ENCODE measurements around the gene BCL2L15. TPM values are rescaled to one million over a fixed set of nuclear protein-coding genes. Genes with fewer than 3 reads are reported as not detected.

The BCL2L15 gene
- total and polyA plus RNA-seq, 2 donors (not counting 3 experiments of a cell fraction or from before 2014, with no cell fraction given), result 0.28 to 0.29 TPM

- no peak overlapping the region for H3K9ac ChIP-seq (replicated peaks; ENCODE audit: extremely low read depth, insufficient read depth, low read length)
- peak overlapping the region; percentile 74 for H3K27ac ChIP-seq (ENCODE audit: insufficient read depth, low read depth, low read length)
- H3K36me3 ChIP-seq (ENCODE audit: control insufficient read depth in 2 of 2, extremely low read depth in 1 of 2, insufficient read depth in 2 of 2, low read length in 2 of 2), result no peaks in the 10 kb centered on the region
- DNase-seq (ENCODE audit: low read depth, low spot score) (no peak), FAIRE-seq (no peak)
- dilution Hi-C loops (cut with MboI; ENCODE audit: extremely low pct_ligation_motif_present, low sequenced_read_pairs) (no loop called here), intact Hi-C loops (cut with micrococcal nuclease) (no loop called here)
- H3K27me3 ChIP-seq (ENCODE audit: control insufficient read depth in 2 of 2, insufficient read depth in 2 of 2, low read length in 2 of 2), result no peaks in the 10 kb centered on the region
- H3K79me2 ChIP-seq (ENCODE audit: control insufficient read depth, insufficient read depth, low read length), result no peaks in the 10 kb centered on the region
- H2AFZ ChIP-seq (ENCODE audit: low read depth, low read length), result peak overlapping the region; percentile 39
- no peaks in the 10 kb centered on the region for H3K9me3 ChIP-seq (replicated peaks; ENCODE audit: control insufficient read depth, insufficient read depth, low read length)
- ChIA-PET POLR2A (interaction anchor here (0.9 kb wide), 1 partner anchor 45 kb away, joined by 5 read pairs; the partner anchor contains the start of gene AP4B1), CTCF (interaction anchor here (0.7 to 2.5 kb wide), 13 partner anchors 9 to 117 kb away, joined by 3 to 18 read pairs (median 4); partner anchors contain the start of gene AP4B1)
- H3K4me2 ChIP-seq (ENCODE audit: insufficient read depth, low read length), result no peak overlapping the region
- TF ChIP-seq MYC (IDR thresholded peaks at IDR 0.05; ENCODE audit: low read depth, low read length) (no peak), POLR2AphosphoS5 (IDR thresholded peaks at IDR 0.05; ENCODE audit: insufficient read depth, low read depth, low read length) (no peak), GATA2 (IDR thresholded peaks at IDR 0.05; ENCODE audit: insufficient read depth, insufficient read length, low read depth, low read length) (no peak), MAX (IDR thresholded peaks at IDR 0.05; ENCODE audit: insufficient read depth, insufficient read length) (no peak), POLR2A (IDR thresholded peaks at IDR 0.05; ENCODE audit: low read depth, low read length) (no peak), FOS (IDR thresholded peaks at IDR 0.05; ENCODE audit: borderline replicate concordance, insufficient read depth, low read length) (no peak), JUN (IDR thresholded peaks at IDR 0.05; ENCODE audit: borderline replicate concordance, insufficient read depth, insufficient read length, low read depth) (no peak), EZH2 (IDR thresholded peaks at IDR 0.05; ENCODE audit: borderline replicate concordance, low read depth, low read length, severe bottlenecking) (no peak)
- TF ChIP-seq, protein P1, sequence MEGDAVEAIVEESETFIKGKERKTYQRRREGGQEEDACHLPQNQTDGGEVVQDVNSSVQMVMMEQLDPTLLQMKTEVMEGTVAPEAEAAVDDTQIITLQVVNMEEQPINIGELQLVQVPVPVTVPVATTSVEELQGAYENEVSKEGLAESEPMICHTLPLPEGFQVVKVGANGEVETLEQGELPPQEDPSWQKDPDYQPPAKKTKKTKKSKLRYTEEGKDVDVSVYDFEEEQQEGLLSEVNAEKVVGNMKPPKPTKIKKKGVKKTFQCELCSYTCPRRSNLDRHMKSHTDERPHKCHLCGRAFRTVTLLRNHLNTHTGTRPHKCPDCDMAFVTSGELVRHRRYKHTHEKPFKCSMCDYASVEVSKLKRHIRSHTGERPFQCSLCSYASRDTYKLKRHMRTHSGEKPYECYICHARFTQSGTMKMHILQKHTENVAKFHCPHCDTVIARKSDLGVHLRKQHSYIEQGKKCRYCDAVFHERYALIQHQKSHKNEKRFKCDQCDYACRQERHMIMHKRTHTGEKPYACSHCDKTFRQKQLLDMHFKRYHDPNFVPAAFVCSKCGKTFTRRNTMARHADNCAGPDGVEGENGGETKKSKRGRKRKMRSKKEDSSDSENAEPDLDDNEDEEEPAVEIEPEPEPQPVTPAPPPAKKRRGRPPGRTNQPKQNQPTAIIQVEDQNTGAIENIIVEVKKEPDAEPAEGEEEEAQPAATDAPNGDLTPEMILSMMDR (IDR thresholded peaks at IDR 0.05; ENCODE audit: extremely low read depth in 1 of 2, insufficient read depth in 1 of 2, low read depth in 1 of 2, low read length in 2 of 2), result no peak
- H3K9me1 ChIP-seq (replicated peaks; ENCODE audit: control insufficient read depth, extremely low read depth, insufficient read depth, low read length), result no peaks in the 10 kb centered on the region
- H3K4me1 ChIP-seq (ENCODE audit: control insufficient read depth, extremely low read depth, insufficient read depth, low read length), result peaks cover 14% of the 10 kb centered on the region
- no peak overlapping the region for H3K4me3 ChIP-seq (replicated peaks in 1 of 3; ENCODE audit: insufficient read depth in 1 of 3, low read depth in 1 of 3, low read length in 3 of 3)
- no peaks in the 10 kb centered on the region for H4K20me1 ChIP-seq (replicated peaks; ENCODE audit: control insufficient read depth, extremely low read depth, insufficient read depth, low read length)
- no TSS peak for BruUV-seq (replicated peaks)
Measured at GRCh38 chr1:113859478-113860175, 27.8 kb downstream of the BCL2L15 start.

All from endothelial cell of umbilical vein (primary cell).